ENCODE measurements around the gene FAM118A.

- TF ChIP-seq CTCF (IDR thresholded peaks at IDR 0.05; ENCODE audit: insufficient read depth, low read depth, low read length) (no peak), EZH2 (IDR thresholded peaks at IDR 0.05; ENCODE audit: insufficient read depth, low read length) (no peak)
Observed at GRCh38 chr22:45294030-45294429, 15.7 kb upstream of the FAM118A start.

Data from astrocyte (in vitro differentiated cells and primary cell).